ENCODE results near the gene EFNB2. TPM values are rescaled to one million over a fixed set of nuclear protein-coding genes. Genes with fewer than 3 reads are reported as not detected.

The EFNB2 gene
- total and polyA plus RNA-seq, 3 experiments from 2014 or later: 0.05 to 0.22 (median 0.11) TPM

DNA sequence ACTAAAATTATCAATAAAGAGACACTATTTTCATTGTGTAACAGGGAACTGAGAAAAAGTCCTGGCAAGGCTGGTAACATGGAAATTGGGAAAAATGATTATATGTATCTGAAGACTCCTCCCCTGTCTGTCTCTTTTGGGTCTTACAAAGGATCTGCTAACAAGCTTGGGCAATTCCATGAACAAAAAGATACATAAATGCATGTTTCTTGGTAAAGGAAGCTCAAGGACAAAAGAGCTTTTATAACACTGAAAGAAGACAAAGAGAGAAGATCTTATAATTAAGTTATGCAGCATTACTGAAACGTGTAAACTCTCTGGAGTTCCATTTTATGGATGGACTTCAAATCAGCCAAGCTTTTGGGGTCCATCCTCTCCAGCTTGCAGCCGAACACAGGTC, 29.2 kb downstream of the EFNB2 start:
- no peaks in the 10 kb centered on the region for H3K9me3 Mint-ChIP-seq
- CTCF ChIA-PET: no interaction called here
- Histone ChIP-seq H3K27me3 (ENCODE audit: insufficient read depth, low read length, poor library complexity, severe bottlenecking) (no peaks in the 10 kb centered on the region), H3K27ac (ENCODE audit: low read depth, low read length) (no peak overlapping the region), H3K9me3 (ENCODE audit: low read length) (no peaks in the 10 kb centered on the region), H3K4me3 (ENCODE audit: low read length) (no peak overlapping the region), H3K36me3 (ENCODE audit: insufficient read depth, low read length) (no peaks in the 10 kb centered on the region), H3K4me1 (ENCODE audit: insufficient read depth, low read length) (no peaks in the 10 kb centered on the region)
- H3K27ac Mint-ChIP-seq: no peak overlapping the region
- POLR2A ChIA-PET: no interaction called here
- no peaks in the 10 kb centered on the region for H3K36me3 Mint-ChIP-seq
- no peak overlapping the region for H3K4me3 Mint-ChIP-seq
- H3K4me1 Mint-ChIP-seq: peaks cover 0 to 4% (median 0%) of the 10 kb centered on the region in 3 donors
- peaks cover 9 to 47% of the 10 kb centered on the region in 2 donors for H3K27me3 Mint-ChIP-seq
- no peak for DNase-seq

DNA sequence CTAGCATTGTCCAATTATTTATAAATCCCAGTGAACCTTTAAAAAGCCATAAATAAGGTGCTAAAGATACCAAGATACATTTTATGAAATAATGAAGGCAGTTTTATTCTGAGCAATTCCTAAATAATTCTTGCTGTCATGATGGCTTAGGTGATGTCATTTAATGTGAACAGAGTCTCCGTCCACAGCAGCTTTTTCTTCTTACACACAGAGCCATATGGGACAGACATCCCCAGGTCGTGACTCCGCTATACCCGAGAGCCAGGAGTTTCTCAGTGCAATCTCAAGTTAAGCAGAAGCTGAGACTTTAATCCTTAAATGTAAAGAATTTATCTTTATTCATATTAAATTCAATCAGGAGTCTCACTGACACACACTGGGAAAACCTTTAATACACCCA, 29.7 kb downstream of the EFNB2 start:
- ChIA-PET CTCF (no interaction called here), POLR2A (no interaction called here)
- Histone ChIP-seq H3K4me3 (ENCODE audit: low read length) (no peak overlapping the region), H3K36me3 (ENCODE audit: insufficient read depth, low read length) (no peaks in the 10 kb centered on the region), H3K27ac (ENCODE audit: low read depth, low read length) (no peak overlapping the region), H3K9me3 (ENCODE audit: low read length) (no peaks in the 10 kb centered on the region), H3K27me3 (ENCODE audit: insufficient read depth, low read length, poor library complexity, severe bottlenecking) (no peaks in the 10 kb centered on the region), H3K4me1 (ENCODE audit: insufficient read depth, low read length) (no peaks in the 10 kb centered on the region)
- no peak overlapping the region for H3K4me3 Mint-ChIP-seq
- no peaks in the 10 kb centered on the region for H3K9me3 Mint-ChIP-seq
- no peak overlapping the region for H3K27ac Mint-ChIP-seq
- peaks cover 0 to 4% (median 0%) of the 10 kb centered on the region in 3 donors for H3K4me1 Mint-ChIP-seq
- H3K36me3 Mint-ChIP-seq: no peaks in the 10 kb centered on the region
- H3K27me3 Mint-ChIP-seq: peaks cover 9 to 49% of the 10 kb centered on the region in 2 donors
- no peak for DNase-seq

DNA sequence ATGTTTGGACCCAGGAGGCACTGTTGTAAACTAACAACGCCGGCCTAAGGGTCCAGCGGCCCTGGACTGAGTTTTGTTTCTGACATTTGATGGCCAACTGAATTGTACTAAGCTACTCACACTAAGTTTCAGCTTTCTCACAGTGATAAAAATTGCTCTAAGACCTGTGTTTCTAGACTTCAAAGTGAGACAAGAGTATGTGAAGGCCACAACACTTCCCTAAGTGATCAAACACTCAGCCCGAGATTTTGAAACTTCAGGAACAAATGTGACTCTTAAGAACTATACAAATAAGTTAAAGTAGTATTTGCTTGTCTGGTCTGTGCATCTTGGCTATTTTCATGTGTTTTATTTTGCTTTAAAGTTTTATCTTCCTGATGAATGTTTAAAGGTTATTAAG, 30.2 kb downstream of the EFNB2 start:
- ChIA-PET POLR2A (no interaction called here), CTCF (no interaction called here)
- H3K4me1 Mint-ChIP-seq: peaks cover 0 to 4% (median under 1%) of the 10 kb centered on the region in 3 donors

DNA sequence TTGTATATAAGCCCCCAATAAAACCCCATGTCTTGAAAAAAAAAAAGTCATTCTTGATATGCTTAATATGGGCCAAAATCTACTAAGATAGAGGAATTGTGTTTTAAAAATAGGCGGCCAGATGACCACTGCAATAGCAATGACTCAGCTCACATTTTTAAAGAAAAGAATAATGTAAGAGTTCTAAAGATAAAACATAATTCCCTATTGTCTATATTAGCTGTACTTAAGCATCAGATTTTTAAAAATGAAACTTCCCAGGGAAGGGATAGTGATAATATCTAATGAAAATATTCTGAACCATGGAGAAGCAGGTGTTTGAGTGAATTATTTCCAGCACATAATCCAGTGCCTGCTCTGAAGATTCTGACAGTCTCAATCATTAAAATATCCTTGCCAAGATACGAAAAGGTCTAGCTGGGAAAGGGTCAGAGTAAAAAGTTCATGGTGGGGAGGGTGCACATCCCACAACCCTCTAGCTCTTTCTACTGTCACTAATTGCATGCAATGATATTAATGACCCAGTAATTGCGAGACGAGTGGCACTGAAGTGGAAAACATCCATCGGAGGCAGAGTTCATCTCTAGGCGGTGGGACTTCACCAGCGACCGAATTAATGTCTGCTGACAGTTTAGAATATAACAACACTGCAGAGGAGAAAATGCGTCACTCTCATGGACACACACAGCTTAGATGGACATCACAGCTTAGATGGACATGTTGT, 31.6 kb downstream of the EFNB2 start:
- Mint-ChIP-seq H3K27ac (no peak overlapping the region), H3K4me3 (no peak overlapping the region), H3K9me3 (no peaks in the 10 kb centered on the region), H3K4me1 (peaks cover 0 to 8% (median 8%) of the 10 kb centered on the region in 3 donors), H3K36me3 (no peaks in the 10 kb centered on the region), H3K27me3 (peaks cover 7 to 62% of the 10 kb centered on the region in 2 donors)
- Histone ChIP-seq H3K9me3 (ENCODE audit: low read length) (no peaks in the 10 kb centered on the region), H3K27ac (ENCODE audit: low read depth, low read length) (no peak overlapping the region), H3K36me3 (ENCODE audit: insufficient read depth, low read length) (no peaks in the 10 kb centered on the region), H3K4me1 (ENCODE audit: insufficient read depth, low read length) (no peaks in the 10 kb centered on the region), H3K4me3 (ENCODE audit: low read length) (no peak overlapping the region), H3K27me3 (ENCODE audit: insufficient read depth, low read length, poor library complexity, severe bottlenecking) (no peaks in the 10 kb centered on the region)
- DNase-seq: no peak
- CTCF ChIA-PET: no interaction called here
- POLR2A ChIA-PET: no interaction called here

More for the DNA sequence above, 30.2 kb downstream of the EFNB2 start:
- no peaks in the 10 kb centered on the region for H3K27me3 ChIP-seq (ENCODE audit: insufficient read depth, low read length, poor library complexity, severe bottlenecking)
- no peak for DNase-seq
- no peaks in the 10 kb centered on the region for H3K9me3 ChIP-seq (ENCODE audit: low read length)
- Mint-ChIP-seq H3K9me3 (no peaks in the 10 kb centered on the region), H3K27me3 (peaks cover 10 to 51% of the 10 kb centered on the region in 2 donors), H3K4me3 (no peak overlapping the region), H3K36me3 (no peaks in the 10 kb centered on the region), H3K27ac (no peak overlapping the region)
- no peak overlapping the region for H3K4me3 ChIP-seq (ENCODE audit: low read length)
- no peak overlapping the region for H3K27ac ChIP-seq (ENCODE audit: low read depth, low read length)
- H3K36me3 ChIP-seq (ENCODE audit: insufficient read depth, low read length): no peaks in the 10 kb centered on the region
- H3K4me1 ChIP-seq (ENCODE audit: insufficient read depth, low read length): no peaks in the 10 kb centered on the region

DNA sequence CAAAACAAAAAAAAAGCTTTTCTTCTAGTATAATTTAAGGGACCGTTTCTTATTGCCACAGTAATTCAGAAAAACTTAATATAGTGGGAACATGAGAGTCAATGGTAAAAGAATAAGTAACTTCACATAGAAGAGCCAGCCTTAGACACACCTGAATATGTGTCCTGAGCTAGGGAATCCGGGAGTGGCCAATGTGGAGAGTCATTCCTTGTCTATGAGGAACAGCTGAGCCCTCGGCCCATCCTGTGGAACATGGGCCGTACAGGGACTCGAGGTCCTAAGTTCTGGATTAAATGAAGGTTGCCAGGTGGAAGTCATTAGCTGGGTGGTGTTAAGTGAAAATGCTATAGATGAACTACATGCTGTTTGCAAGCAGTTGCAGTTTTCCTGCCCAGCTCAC, 32.2 kb downstream of the EFNB2 start:
- H3K27me3 ChIP-seq (ENCODE audit: insufficient read depth, low read length, poor library complexity, severe bottlenecking): no peaks in the 10 kb centered on the region
- DNase-seq: no peak
- H3K4me3 ChIP-seq (ENCODE audit: low read length): no peak overlapping the region
- H3K9me3 Mint-ChIP-seq: no peaks in the 10 kb centered on the region
- no peak overlapping the region for H3K27ac Mint-ChIP-seq
- POLR2A ChIA-PET: no interaction called here
- H3K27ac ChIP-seq (ENCODE audit: low read depth, low read length): no peak overlapping the region
- H3K4me1 Mint-ChIP-seq: peaks cover 0 to 8% (median 8%) of the 10 kb centered on the region in 3 donors
- no peak overlapping the region for H3K4me3 Mint-ChIP-seq
- CTCF ChIA-PET: no interaction called here
- H3K9me3 ChIP-seq (ENCODE audit: low read length): no peaks in the 10 kb centered on the region
- H3K4me1 ChIP-seq (ENCODE audit: insufficient read depth, low read length): no peaks in the 10 kb centered on the region
- no peaks in the 10 kb centered on the region for H3K36me3 ChIP-seq (ENCODE audit: insufficient read depth, low read length)
- H3K36me3 Mint-ChIP-seq: no peaks in the 10 kb centered on the region
- H3K27me3 Mint-ChIP-seq: peaks cover 7 to 62% of the 10 kb centered on the region in 2 donors

DNA sequence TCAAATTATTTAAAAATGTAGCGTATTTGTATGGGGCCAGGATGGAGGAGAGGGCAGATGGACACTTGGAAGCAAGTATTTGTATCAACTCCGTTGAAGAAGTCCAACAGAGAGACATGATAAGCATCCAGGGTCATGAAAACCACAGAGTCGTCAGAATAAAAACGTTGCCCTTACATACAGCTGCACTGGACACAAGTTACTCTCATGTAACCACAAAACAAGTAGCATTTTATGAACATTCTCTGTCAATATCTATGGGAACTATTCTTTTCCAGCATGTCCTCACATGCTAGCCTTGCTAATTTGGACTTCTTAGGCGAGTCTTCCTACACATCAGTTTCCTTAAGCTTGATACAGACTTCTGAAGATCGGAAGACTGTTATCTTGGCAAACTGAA, 35.0 kb downstream of the EFNB2 start:
- Histone ChIP-seq H3K36me3 (ENCODE audit: insufficient read depth, low read length) (no peaks in the 10 kb centered on the region), H3K27me3 (ENCODE audit: insufficient read depth, low read length, poor library complexity, severe bottlenecking) (no peaks in the 10 kb centered on the region), H3K4me3 (ENCODE audit: low read length) (no peak overlapping the region), H3K27ac (ENCODE audit: low read depth, low read length) (no peak overlapping the region), H3K9me3 (ENCODE audit: low read length) (no peaks in the 10 kb centered on the region), H3K4me1 (ENCODE audit: insufficient read depth, low read length) (no peaks in the 10 kb centered on the region)
- DNase-seq: no peak
- POLR2A ChIA-PET: no interaction called here
- H3K4me1 Mint-ChIP-seq: peaks cover 0 to 8% (median 5%) of the 10 kb centered on the region in 3 donors
- peaks cover 15 to 78% of the 10 kb centered on the region in 2 donors for H3K27me3 Mint-ChIP-seq
- no peak overlapping the region for H3K27ac Mint-ChIP-seq
- no peaks in the 10 kb centered on the region for H3K36me3 Mint-ChIP-seq
- CTCF ChIA-PET: no interaction called here
- no peak overlapping the region for H3K4me3 Mint-ChIP-seq
- no peaks in the 10 kb centered on the region for H3K9me3 Mint-ChIP-seq

DNA sequence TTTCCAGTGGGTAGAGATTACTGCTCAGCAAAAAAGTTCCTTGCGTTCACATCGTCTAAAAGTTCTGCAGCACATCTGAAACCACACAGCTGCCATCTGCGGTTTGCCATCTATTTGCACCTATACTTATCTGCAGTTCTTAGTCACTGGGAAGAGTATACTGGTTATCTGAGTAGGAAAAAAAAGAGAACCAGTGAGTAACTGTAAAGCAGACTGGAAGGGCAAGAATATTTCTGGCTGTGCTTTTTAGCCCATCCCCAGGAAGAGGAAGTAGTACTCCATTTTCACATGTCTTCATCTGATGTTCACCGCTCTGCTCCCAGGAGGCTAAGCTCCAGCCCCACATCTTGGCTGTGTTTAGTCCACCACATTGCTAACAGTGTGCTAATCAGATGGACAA, 35.6 kb downstream of the EFNB2 start:
- Mint-ChIP-seq H3K36me3 (no peaks in the 10 kb centered on the region), H3K4me3 (no peak overlapping the region), H3K9me3 (no peaks in the 10 kb centered on the region), H3K4me1 (peaks cover 0 to 8% (median 5%) of the 10 kb centered on the region in 3 donors), H3K27ac (no peak overlapping the region), H3K27me3 (peaks cover 15 to 80% of the 10 kb centered on the region in 2 donors)
- H3K27ac ChIP-seq (ENCODE audit: low read depth, low read length): no peak overlapping the region
- no peak for DNase-seq
- no peaks in the 10 kb centered on the region for H3K9me3 ChIP-seq (ENCODE audit: low read length)
- H3K27me3 ChIP-seq (ENCODE audit: insufficient read depth, low read length, poor library complexity, severe bottlenecking): no peaks in the 10 kb centered on the region
- ChIA-PET POLR2A (no interaction called here), CTCF (no interaction called here)
- H3K4me3 ChIP-seq (ENCODE audit: low read length): no peak overlapping the region
- no peaks in the 10 kb centered on the region for H3K4me1 ChIP-seq (ENCODE audit: insufficient read depth, low read length)
- no peaks in the 10 kb centered on the region for H3K36me3 ChIP-seq (ENCODE audit: insufficient read depth, low read length)

DNA sequence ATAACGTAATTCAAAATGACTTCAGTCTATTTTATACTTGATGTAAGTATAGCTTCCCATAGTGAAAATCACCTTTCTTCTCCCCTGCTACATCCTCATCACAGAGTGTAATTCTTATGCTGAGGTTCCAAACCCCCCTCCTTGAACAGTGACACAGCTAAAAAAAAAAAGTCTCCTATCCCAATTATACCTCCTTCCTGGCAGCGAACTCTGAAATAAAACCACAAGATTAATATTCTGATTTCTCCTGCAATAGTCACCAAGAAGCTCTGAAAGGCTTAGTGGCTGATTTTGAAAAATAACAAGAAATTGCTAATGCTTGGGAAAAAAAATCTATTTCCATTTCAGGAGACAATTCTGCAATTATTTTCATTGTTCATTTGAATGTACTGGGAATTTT, 36.3 kb downstream of the EFNB2 start:
- ChIA-PET CTCF (no interaction called here), POLR2A (interaction anchor here (0.7 kb wide), 1 partner anchor 75 kb away, joined by 3 read pairs; no protein-coding TSS in a partner anchor)
- H3K36me3 ChIP-seq (ENCODE audit: insufficient read depth, low read length): no peaks in the 10 kb centered on the region

More for the DNA sequence above, 36.3 kb downstream of the EFNB2 start:
- H3K4me1 ChIP-seq (ENCODE audit: insufficient read depth, low read length): no peaks in the 10 kb centered on the region
- DNase-seq: no peak
- H3K9me3 ChIP-seq (ENCODE audit: low read length): no peaks in the 10 kb centered on the region
- H3K27ac ChIP-seq (ENCODE audit: low read depth, low read length): no peak overlapping the region
- no peak overlapping the region for H3K4me3 ChIP-seq (ENCODE audit: low read length)
- H3K27me3 ChIP-seq (ENCODE audit: insufficient read depth, low read length, poor library complexity, severe bottlenecking): no peaks in the 10 kb centered on the region
- Mint-ChIP-seq H3K36me3 (no peaks in the 10 kb centered on the region), H3K4me3 (no peak overlapping the region), H3K27ac (no peak overlapping the region), H3K27me3 (peaks cover 16 to 79% of the 10 kb centered on the region in 2 donors), H3K9me3 (no peaks in the 10 kb centered on the region), H3K4me1 (peaks cover 0 to 8% (median 5%) of the 10 kb centered on the region in 3 donors)
